ENCODE measurements around the gene RBFOX1. TPM values are rescaled to one million over a fixed set of nuclear protein-coding genes. Genes with fewer than 3 reads are reported as not detected.

RBFOX1 gene
- total and polyA plus RNA-seq, 10 of the 15 experiments (the other 5 are each of a cell fraction or from before 2014, with no cell fraction given) = 0.87 TPM; not detected in 9

GRCh38 chr16:7331997-7332396, 648 bp upstream of the RBFOX1 start (continued):
- TF ChIP-seq POLR2A (IDR thresholded peaks at IDR 0.05; ENCODE audit: low read depth, low read length) = no peak

GRCh38 chr16:7333180-7333725, 608 bp downstream of the RBFOX1 start:
- no peak overlapping the region for H3K4me2 ChIP-seq (ENCODE audit: control insufficient read depth, insufficient read depth)
- ATAC-seq (no peak), FAIRE-seq (no peak), DNase-seq (ENCODE audit: low read depth, low spot score) (no peak)
- no peak overlapping the region for H3K27ac ChIP-seq (ENCODE audit: control insufficient read depth, insufficient read depth)
- H3K4me1 ChIP-seq (ENCODE audit: control insufficient read depth, insufficient read depth, low read length) = no peaks in the 10 kb centered on the region
- in situ Hi-C loops (cut with MboI) = no loop called here
- intact Hi-C loops (cut with micrococcal nuclease; ENCODE audit: unreplicated experiment) = no loop called here
- H3K36me3 ChIP-seq (ENCODE audit: control insufficient read depth in 2 of 2, insufficient read depth in 2 of 2, low read length in 1 of 2) = no peaks in the 10 kb centered on the region
- no peak overlapping the region for H3K4me3 ChIP-seq
- no peak for TF ChIP-seq BHLHE40 (IDR thresholded peaks at IDR 0.05; ENCODE audit: borderline replicate concordance in 1 of 2, low read depth in 2 of 2, low read length in 1 of 2)
- TF ChIP-seq HDAC2 (IDR thresholded peaks at IDR 0.05) = no peak
- no peak for TF ChIP-seq CBX3 (IDR thresholded peaks at IDR 0.05; ENCODE audit: borderline replicate concordance, low read depth)
- TF ChIP-seq HDGF (IDR thresholded peaks at IDR 0.05) = no peak
- no peak for TF ChIP-seq ELK1 (IDR thresholded peaks at IDR 0.05; ENCODE audit: low read depth, low read length)
- TF ChIP-seq CEBPB (IDR thresholded peaks at IDR 0.05; ENCODE audit: borderline replicate concordance in 1 of 2, low read depth in 2 of 2, low read length in 2 of 2) = no peak
- no peak for TF ChIP-seq BMI1 (IDR thresholded peaks at IDR 0.05; ENCODE audit: borderline replicate concordance)
- TF ChIP-seq IRF5 (IDR thresholded peaks at IDR 0.05; ENCODE audit: borderline replicate concordance) = no peak
- no peak for TF ChIP-seq SMAD1 (IDR thresholded peaks at IDR 0.05; ENCODE audit: low read depth, partially characterized antibody)
- no peak for TF ChIP-seq RBBP5 (conservative IDR thresholded peaks at IDR 0.05)
- no peak for TF ChIP-seq SPI1 (IDR thresholded peaks at IDR 0.05; ENCODE audit: borderline replicate concordance, insufficient read depth, low read depth, low read length)
- TF ChIP-seq PAX5 (IDR thresholded peaks at IDR 0.05; ENCODE audit: borderline replicate concordance, low read depth, low read length) = no peak
- TF ChIP-seq NR2C1 (IDR thresholded peaks at IDR 0.05) = no peak
- TF ChIP-seq YY1 (IDR thresholded peaks at IDR 0.05; ENCODE audit: low read depth, low read length) = no peak
- TF ChIP-seq NRF1 (conservative IDR thresholded peaks at IDR 0.05; ENCODE audit: low read depth, low read length) = no peak
- no peaks in the 10 kb centered on the region for H3K27me3 ChIP-seq (replicated peaks in 1 of 2; ENCODE audit: control insufficient read depth in 2 of 2, insufficient read depth in 2 of 2, low read length in 1 of 2)
- no peaks in the 10 kb centered on the region for H4K20me1 ChIP-seq (ENCODE audit: control insufficient read depth, insufficient read depth)
- no peaks in the 10 kb centered on the region for H3K79me2 ChIP-seq (ENCODE audit: control insufficient read depth, insufficient read depth, low read length)
- no peak overlapping the region for H2AFZ ChIP-seq (ENCODE audit: control insufficient read depth, low read depth, low read length)
- CTCF ChIA-PET = no interaction called here
- H3K9me3 ChIP-seq (replicated peaks; ENCODE audit: control insufficient read depth, insufficient read depth, low read length) = no peaks in the 10 kb centered on the region; the same call in 1 of the 3 replicates
- SMC1A ChIA-PET (ENCODE audit: uncharacterized antibody, unreplicated experiment) = interaction anchor here (1.3 kb wide), 1 partner anchor 43 kb away, joined by 3 read pairs; no protein-coding TSS in a partner anchor
- POLR2A ChIA-PET = no interaction called here
- no TSS peak for BruUV-seq (replicated peaks)
- no peak overlapping the region for H3K9ac ChIP-seq (ENCODE audit: control insufficient read depth, insufficient read depth, low read length)
- 40% methylated on average over 6 of the region's 6 CpGs for WGBS (ENCODE audit: insufficient coverage, insufficient replicate concordance, low lambda C conversion rate, missing lambda C conversion rate)
- RAD21 ChIA-PET (ENCODE audit: unreplicated experiment) = no interaction called here

Data from GM12878 (cell line).